NCI-H226 (cell line): ENCODE measurements around the gene EGR4.

Experiments
- DNase-seq: peaks from one replicate; pipeline ENCODE4 v3.0.0-alpha.2; 2015

The EGR4 gene

GRCh38 chr2:73289304-73289703 is 4.0 kb downstream of the EGR4 start:
- no peak for DNase-seq

- DNase-seq, result no peak
These were observed 7.2 kb downstream of the EGR4 start for GRCh38 chr2:73286134-73286655.

GRCh38 chr2:73285159-73285739 is 8.1 kb downstream of the EGR4 start:
- no peak for DNase-seq

GRCh38 chr2:73284296-73285158 is 8.8 kb downstream of the EGR4 start, which contains the start of gene FBXO41:
Gene FBXO41, minus strand, starts transcription at chr2:73284478. Its CDS starts 14,848 bp downstream, at chr2:73269630.
- no peak for DNase-seq

- DNase-seq, result no peak
These were observed 9.6 kb downstream of the EGR4 start for GRCh38 chr2:73283545-73284295.

GRCh38 chr2:73282924-73283544 is 10.3 kb downstream of the EGR4 start:
- DNase-seq, result no peak

GRCh38 chr2:73281244-73281643 is 12.1 kb downstream of the EGR4 start:
- no peak for DNase-seq

GRCh38 chr2:73279852-73280251 is 13.5 kb downstream of the EGR4 start:
- no peak for DNase-seq

- DNase-seq, result no peak
These were observed 21.1 kb downstream of the EGR4 start for GRCh38 chr2:73272270-73272669.

GRCh38 chr2:73269686-73270465 is 23.5 kb downstream of the EGR4 start:
- DNase-seq, result no peak

- DNase-seq, result no peak
These were observed 24.3 kb downstream of the EGR4 start for GRCh38 chr2:73268830-73269685.

GRCh38 chr2:73268366-73268829 is 24.9 kb downstream of the EGR4 start:
- DNase-seq, result no peak

- DNase-seq, result no peak
These were observed 26.3 kb downstream of the EGR4 start for GRCh38 chr2:73267008-73267407.

- no peak for DNase-seq
These were observed 27.1 kb downstream of the EGR4 start for GRCh38 chr2:73266061-73266901.

GRCh38 chr2:73265298-73266060 is 27.9 kb downstream of the EGR4 start:
- no peak for DNase-seq

- DNase-seq, result no peak
These were observed 28.6 kb downstream of the EGR4 start for GRCh38 chr2:73264783-73265182.

- DNase-seq, result no peak
These were observed 29.1 kb downstream of the EGR4 start for GRCh38 chr2:73264332-73264606.

- DNase-seq, result no peak
These were observed 29.6 kb downstream of the EGR4 start for GRCh38 chr2:73263540-73264331.
